HG02678 (cell line): Measurements from ENCODE around the gene ARAP2.

ENCODE experiments used
- ATAC-seq: cut with Tn5 transposase; IDR thresholded peaks from one replicate; pipeline ENCODE4 v1.9.1; 2021; ENCODE audit warnings: mild to moderate bottlenecking, moderate library complexity; ENCODE audit not compliant: unreplicated experiment

Gene ARAP2

DNA sequence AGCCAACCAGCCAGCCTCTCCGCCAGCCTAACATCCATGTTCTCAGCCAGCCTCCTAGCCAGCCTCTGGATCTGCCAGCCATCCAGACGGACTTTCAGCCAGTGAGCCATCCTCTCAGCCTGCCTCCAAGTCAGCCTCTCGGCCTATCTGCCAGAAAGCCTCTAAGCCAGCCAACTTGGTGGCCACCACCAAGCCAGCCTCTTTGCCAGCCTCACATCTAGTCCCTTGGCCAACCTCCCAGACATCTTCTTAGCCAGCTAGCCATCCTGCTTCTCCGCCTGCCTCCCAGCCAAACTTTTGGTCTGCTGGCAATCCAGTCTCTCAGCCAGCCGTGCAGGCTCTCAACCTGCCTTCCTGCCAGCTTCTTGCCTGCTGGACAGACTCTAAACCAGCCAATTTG, 16.4 kb upstream of the ARAP2 start:
- ATAC-seq: no peak

DNA sequence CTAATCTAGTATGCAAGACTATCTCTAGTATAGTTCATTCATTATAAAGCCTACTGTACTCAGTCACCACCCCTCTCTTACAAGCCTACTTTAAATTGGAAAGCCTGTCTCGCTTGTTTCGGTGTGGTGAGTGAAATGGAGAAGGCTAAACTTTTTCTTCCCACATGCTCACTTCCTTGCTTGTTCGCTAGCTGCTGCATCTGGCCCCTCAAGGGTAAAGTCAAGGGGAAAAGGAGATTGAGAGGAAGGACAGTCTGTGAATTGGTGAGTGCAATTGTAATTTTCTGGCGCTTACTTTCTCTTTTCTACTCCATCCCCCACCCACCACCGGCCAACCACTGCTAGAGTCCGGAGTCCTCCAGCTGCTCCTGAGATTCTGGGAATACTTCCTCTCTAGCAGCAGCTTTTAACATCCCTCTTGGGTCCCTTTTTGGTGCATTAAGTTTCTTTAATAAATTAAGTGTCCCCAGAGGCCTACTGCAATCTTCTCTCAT, 12.1 kb upstream of the ARAP2 start:
- ATAC-seq: peak; percentile 59

DNA sequence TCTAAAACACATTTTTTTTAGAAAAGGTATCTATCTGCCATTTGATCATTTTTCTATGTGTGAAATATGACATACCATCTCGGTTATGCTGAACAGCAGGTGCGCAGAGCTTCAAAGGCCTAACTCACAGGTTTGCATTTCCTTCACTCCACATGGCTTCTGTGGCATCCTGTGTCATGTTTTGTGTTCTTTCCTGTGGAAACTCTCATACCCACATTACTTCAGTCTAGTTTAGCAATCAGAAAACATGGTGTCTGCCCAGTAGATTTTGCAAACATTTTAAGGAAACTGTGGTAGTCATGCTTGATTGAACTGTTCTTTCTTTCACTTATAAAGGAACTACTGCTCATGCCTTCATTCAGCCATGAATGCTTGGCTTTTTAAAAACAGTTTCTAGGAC, 11.3 kb upstream of the ARAP2 start:
- ATAC-seq: peak; percentile 86

DNA sequence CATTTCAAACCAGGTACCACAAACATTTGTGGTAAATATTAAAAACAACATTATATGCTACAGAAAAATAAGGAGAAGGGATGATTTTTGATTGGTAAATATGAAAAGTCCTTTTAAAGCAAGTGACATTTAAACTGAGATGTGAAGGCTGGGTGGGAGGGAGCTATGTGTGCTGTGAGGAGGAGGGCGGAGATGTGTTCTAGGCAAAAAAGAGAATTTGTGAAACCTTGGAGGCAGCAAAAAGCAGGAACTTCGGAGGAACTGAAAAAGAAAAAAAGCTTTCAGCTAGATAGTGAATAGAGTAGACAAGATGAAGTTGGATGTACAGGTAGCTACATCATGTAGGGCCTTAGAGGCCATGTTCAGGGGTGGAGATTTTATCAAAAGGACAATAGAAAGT, 10.1 kb upstream of the ARAP2 start:
- ATAC-seq: no peak

DNA sequence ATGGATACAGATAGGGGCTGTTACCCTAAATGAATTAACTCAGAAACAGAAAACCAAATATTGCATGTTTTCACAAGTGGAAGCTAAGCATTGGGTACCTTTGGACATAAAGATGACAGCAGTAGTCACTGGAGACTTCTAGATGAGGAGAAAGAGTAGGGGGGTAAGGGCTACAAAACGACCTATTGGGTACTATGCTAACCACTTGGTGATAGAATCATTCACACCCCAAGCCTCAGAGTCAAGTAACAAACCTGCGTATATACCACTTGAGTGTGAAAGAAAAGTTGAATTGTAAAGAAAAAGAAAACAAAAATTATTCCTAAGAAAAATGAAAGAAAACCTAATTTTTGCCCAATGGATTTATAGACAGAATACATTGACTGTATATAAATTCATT, 7.7 kb upstream of the ARAP2 start:
- ATAC-seq: no peak

DNA sequence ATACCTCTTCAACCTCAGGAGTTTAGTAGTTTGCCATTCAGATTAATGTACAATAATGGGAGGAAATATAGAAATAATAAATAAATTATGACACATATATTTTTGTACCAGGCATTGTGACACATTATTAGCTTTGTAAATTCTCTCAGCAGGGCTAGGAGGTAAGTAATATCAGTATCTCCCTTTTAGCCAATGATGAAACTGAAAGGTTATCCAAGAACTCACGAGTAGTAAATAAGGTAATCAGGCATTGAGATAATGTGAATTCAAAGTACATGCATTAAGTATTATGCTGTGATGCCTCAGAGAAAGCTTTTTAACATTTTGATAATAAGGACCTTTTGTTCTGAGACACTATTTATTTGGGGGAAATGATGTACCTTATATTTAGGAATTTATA, 5.3 kb upstream of the ARAP2 start:
- no peak for ATAC-seq

DNA sequence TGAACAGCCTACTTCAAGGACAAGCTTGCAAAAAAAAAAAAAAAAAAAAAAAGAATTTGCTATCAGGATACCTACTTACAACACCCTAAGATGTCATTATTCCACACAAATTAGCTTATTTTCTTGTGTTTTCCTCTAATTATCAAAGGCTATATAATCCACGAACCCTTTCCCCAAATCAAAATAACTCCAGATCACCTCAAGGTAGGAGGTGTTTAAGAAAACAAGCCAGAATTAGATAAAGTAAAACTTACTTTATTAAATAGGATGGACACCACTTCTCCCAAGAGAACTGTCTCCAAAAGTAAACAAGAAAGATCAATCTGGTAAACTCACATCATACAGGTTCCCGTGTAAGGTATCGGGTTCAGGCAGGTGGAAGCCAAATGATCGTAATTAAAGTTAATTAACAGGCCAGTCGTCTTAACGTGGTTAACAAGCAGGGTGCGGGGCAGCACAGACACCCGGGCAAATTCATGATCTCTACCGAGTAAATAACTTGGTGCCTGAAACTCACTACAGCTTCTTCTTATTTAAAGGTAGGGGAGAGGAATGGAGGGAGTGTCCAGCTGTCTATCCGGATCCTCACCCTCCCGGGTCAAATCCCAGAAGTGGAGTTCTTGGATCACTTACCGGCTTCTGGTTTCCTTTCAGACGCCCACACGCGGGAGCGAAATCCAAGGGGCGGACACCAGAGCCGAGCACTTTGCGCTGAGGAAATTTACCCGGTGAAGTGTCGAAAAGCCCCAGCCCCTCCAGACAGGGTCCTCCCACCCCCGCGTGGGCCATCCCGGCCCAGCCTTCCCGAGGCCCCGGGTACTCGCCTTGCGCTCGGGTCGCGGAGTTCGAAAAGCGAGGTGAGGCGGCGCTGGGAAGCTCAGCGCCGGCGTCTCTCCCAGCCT, 708 bp downstream of the ARAP2 start:
- ATAC-seq: peak; percentile 33

DNA sequence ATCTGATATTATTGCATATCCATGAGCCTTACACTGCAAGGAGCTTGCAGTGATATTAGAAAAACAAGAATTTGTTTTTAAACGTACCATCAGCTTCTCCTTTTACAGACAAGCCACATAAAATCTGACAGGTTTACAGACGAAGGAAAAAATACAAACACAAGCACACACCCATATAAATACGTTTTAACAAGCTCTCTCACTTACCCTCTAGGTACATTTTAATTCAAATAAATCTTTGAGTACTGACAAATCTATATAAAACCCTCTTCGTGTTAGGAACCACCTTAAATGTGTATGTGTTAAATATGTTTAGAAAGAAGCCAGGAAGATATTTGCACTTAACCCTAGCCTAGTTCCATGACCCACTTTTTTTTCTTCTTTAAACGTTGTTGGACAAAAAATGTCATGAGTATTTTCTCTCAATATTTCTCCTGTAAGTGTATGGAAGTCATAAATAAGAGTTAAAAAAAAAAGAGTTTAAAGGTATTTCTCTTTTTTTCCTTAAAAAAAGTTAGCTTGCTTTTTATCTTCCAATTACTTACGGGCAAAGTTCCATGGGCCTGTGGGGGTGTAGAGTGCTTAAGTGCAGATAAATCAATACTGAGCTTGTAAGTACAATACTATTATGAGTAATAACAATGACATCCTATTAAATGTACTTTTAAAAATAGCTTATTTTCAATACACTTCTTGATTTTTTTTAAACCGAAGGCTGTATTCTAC, 1.5 kb downstream of the ARAP2 start:
- no peak for ATAC-seq

DNA sequence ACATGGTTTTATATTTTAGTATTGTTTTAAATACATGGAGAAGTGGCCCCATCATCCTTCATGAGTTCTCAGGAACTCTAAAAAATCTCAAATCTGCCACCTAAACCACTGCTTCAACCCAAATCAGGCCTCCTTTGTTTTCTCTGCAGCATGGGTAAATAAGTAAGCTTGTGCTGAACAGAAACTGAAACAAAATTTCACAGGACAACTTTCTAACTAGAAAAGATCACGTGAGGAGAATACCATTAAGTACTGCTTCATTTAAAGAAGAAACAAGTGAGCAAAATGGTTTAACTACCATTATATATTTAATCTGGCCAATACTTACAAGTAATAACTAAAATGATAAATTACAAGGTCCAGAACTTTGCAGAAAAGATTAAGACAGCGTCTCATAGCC, 2.5 kb downstream of the ARAP2 start:
- ATAC-seq: peak; percentile 54

DNA sequence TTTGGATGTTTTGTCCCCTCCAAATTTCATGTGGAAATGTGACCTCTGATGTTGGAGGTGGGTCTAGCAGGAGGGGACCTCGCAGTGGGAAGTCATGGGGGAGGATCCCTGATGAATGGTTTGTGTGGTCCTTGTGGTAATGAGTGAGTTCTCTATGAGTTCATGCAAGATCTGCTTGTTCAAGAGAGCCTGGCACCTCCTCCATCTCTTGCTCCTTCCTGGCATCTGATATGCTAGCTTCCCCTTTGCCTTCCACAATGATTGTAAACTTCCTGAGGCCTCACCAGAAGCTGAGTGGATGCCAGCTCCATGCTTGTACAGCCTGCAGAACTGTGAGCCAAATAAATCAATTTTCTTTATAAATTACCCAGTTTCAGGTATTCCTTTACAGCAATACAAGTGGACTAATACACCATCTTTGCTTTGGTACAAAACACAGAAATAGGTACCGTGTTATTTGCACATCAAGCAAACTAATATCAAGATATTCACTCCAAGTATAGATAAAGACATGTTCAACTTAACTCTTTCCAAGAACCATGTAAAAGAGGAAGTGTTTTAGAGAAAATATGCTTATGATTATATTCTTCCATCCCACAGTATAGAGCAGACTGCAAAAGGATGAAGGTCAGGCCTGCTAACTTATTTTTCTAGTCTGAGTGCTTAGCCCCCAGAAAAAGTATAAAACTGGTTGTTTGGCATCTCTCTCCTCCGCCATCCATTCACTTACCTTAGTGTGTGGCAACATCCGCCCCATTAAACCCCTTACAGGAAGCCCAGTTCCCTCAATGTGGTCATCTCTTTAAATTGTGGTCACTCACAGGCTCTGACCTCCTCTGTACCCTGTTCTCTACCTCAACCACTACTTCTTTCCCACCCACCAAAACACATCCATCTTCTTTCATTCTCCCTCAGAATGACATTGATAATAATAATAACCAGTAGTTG, 6.7 kb downstream of the ARAP2 start:
- no peak for ATAC-seq

DNA sequence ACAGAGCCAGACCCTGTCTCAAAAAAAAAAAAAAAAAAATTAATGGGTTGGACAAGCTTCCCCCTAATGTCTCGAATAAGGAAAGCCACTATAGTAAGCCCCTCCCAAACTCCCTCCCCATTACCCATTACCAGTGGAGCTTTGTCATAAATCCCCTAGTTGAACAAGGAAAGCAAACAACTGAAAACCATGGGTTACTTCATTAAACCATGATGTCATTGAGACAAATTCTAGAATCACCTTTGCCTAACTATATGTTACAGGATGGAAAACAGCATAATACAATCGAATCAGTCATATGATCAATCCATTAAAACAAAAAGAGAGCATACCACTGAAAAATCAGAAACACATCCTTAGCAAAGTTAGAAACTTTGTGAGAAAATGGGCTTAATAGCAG, 8.2 kb downstream of the ARAP2 start:
- ATAC-seq: no peak

DNA sequence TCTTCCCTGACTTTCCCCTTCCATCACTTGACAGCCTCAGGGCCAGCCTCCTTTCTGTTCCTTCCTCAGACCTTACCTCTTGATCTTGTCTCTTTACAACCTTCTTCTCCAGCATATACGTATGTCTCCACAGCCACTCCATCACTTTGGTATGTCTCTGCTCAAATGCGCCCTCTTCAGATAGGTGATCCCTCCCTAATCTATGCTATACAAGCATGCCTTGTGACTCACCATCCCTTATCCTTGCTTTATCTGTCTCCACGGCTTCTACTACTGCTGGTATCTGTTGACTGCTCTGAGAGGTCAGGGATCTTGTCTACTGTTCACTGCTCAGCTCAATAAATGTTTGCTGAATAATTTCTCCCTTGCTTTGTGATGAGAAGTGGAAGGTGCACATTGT, 9.0 kb downstream of the ARAP2 start:
- ATAC-seq: no peak

DNA sequence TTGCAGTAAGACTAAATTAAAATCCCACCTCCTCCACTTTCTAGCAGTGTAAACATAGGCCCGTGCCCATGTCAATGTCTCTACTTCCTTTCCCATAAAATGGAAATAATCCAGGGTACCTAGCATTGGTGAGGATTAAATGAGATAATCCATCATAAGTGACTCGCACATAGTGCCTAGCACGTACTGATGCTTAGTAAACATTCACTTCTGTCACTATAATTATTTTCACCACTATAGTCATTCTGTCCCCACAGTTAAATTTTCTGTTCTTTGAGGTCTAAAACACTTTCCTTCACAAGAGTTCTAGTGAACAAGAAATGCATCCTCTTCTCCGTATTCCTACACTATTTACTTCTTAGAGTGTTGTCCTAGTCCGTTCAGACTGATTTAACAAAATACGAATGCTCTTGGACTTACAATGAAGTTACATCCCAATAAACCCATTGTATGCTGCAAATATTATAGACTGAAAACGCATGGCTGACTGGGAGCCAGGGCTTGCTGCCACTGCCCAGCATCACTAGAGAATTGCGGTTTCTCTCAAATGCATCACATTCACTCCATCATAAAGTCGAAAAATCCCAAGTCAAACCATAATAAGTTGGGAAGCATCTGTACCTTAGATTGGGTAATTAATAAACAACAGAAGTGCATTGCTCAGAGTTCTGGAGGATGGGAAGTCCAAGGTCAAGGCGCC, 10.6 kb downstream of the ARAP2 start:
- no peak for ATAC-seq

DNA sequence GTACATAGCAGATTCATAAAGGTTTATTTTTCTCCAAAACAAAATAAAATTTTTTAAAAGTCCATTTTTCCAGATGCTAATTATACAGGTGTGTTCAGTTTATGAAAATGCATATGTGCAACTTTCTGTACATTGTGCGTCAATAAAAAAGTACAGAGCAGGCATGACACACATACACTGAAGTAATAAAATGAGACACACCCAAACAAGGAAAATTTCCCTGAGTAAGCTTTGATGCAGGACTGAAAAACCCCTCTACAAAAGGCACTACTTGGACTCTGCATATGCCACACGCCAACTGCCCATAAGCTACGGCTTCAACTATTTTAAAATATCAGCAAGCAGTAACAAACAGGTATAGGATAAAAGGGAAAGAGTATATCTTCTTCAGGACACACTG, 13.8 kb downstream of the ARAP2 start:
- ATAC-seq: no peak

DNA sequence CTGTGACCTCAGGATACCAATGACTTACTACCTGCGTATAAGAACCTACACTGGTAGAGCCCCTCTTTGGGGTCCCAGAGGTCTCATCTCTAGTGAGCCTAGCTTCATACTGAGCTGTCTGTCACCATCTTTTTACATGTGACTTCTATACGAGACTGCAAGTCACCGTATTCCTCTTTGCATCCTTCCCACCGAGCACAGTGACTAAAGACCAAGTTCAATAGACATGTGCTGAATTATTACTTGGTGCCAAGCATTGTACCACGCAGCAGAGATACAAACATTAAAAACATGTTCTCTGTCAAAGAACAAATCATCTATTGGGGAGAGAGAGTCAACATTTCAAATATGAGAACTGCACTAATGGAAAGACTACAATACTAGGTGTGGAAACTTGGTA, 16.4 kb downstream of the ARAP2 start:
- ATAC-seq: no peak

DNA sequence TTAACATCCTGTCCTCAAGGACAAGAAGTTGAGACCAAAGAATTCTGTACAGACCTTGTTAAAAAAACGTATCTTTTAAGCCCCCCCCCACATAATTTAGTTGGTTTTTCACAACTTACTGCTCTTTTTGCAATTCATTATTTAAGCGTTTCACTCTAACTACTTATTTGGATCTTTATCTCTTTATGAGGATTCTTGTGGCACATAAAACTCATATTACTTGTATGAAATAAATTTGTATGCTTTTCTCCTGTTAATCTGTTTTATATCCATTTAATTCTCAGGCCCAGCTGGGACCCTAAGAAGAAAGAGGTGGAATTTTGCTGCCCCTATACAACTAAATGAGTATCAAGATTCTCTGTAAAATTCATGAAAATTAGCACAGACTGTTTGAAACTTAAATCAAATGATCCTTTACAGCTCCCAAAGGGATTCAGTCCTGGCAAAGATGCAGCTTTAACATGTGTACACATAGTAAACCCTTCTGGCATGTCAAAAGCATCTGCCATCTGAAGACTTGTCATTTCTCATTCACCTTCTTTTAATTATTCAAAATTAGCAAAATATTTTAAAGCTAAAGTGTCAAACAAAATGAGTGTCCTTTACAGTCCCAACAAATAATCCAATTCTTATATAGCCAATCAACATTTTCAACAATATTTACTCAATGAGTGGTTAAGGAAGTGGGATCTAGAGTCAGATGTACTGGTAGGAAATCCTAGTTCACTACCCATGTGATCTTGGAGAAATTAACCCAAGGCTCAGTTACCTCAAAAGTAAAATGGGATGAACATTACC, 17.7 kb downstream of the ARAP2 start:
- ATAC-seq: no peak

DNA sequence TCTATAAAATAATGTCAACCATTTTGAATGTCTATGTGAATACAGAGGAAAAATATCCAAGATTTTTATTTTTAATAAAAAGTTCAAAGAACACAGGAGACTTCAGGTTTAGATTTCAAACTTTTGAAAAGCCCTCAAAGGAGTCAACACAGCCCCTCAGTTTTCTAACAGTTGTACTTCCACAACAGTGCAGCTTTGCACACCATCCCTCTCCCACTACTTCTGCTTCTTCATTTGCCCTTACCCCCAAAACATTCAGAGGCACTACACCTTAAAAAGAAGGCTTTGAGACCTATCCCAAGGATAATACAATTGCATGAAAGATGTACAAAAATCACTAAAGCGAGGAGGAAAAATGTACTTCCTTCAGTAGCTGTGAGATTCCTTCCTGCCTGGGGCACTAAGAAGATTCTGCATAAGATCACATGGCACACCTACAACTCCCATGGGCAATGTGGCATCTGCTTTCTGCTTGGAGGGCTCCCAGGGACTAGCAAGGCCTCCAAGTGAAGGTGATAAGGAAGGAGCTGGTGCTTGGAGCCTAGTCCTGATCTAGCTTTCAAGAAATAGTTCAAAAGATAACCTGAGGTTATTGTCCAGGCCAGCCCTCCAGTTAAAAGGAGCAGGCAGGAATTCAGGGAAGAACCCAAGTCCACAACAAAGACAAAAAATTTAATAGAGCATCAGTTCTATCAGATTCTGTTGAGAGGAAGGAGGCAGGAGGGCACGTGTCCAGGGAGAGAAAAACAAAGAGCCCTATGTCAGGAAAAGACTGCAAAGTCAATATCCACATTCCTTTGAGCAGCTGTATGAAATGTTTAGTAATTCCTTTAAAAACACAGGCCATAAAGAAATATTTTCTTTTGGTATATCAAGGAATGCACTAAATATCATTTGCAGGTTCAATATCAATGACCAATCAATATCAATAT, 19.1 kb downstream of the ARAP2 start:
- no peak for ATAC-seq

DNA sequence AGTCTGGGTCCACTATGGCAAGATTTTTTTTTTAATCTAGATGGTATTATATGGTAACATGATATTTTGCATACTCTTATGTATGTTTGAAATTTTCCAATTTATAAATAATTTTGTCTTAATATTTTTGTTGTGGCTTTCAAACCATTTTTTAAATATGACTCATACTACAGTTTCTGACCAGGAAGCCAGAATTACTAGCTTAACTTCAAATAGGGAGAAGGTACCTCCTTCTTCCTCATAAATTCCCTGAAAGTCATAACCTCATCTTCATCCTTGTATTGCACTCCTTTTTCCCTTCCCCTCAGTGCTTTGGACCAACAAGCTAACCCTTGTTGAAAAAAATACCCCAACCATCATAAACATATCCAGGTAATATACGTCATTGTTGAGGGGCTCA, 21.6 kb downstream of the ARAP2 start:
- no peak for ATAC-seq

DNA sequence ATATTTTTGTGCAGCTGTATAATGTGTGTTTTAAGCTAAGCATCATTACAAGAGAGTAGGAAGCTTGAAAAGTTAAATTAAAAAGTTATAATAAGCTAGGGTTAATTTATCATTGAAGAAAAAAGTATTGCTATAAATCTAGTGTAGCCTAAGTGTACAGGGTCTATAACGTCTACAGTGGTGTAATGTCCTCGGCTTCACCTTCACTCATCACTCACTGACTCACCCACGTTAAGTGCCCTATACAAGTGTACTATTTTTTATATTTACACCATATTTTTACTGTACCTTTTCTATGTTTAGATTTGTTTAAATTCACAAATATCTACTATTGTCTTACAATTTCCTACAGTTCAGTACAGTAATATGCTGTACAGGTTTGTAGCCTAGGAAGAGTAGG, 23.5 kb downstream of the ARAP2 start:
- ATAC-seq: no peak
